ENCODE results near the gene TIAM2.

Gene TIAM2

GRCh38 chr6:155121699-155122098, 126.6 kb downstream of the TIAM2 start:
- no peak for TF ChIP-seq CTCF (IDR thresholded peaks at IDR 0.05; ENCODE audit: control insufficient read depth, extremely low read depth, insufficient read depth)
- no peak for DNase-seq (ENCODE audit: low read depth)
- H3K4me3 ChIP-seq (ENCODE audit: low read depth, low read length): no peak overlapping the region

GRCh38 chr6:155122199-155122950, 127.3 kb downstream of the TIAM2 start:
- no peak overlapping the region for H3K4me3 ChIP-seq (ENCODE audit: low read depth, low read length)
- no peak for TF ChIP-seq CTCF (IDR thresholded peaks at IDR 0.05; ENCODE audit: control insufficient read depth, extremely low read depth, insufficient read depth)
- no peak for DNase-seq (ENCODE audit: low read depth)

- no peak overlapping the region for H3K4me3 ChIP-seq (ENCODE audit: low read depth, low read length)
- no peak for TF ChIP-seq CTCF (IDR thresholded peaks at IDR 0.05; ENCODE audit: control insufficient read depth, extremely low read depth, insufficient read depth)
- no peak for DNase-seq (ENCODE audit: low read depth)
These were observed 128.4 kb downstream of the TIAM2 start for GRCh38 chr6:155123520-155123919.

- H3K4me3 ChIP-seq (ENCODE audit: low read depth, low read length): no peak overlapping the region
- DNase-seq (ENCODE audit: low read depth): no peak
- TF ChIP-seq CTCF (IDR thresholded peaks at IDR 0.05; ENCODE audit: control insufficient read depth, extremely low read depth, insufficient read depth): no peak
These were observed 130.8 kb downstream of the TIAM2 start for GRCh38 chr6:155125906-155126305.

- DNase-seq (ENCODE audit: low read depth): no peak
- no peak for TF ChIP-seq CTCF (IDR thresholded peaks at IDR 0.05; ENCODE audit: control insufficient read depth, extremely low read depth, insufficient read depth)
- no peak overlapping the region for H3K4me3 ChIP-seq (ENCODE audit: low read depth, low read length)
These were observed 131.8 kb downstream of the TIAM2 start for GRCh38 chr6:155126727-155127439.

- DNase-seq (ENCODE audit: low read depth): no peak
- TF ChIP-seq CTCF (IDR thresholded peaks at IDR 0.05; ENCODE audit: control insufficient read depth, extremely low read depth, insufficient read depth): no peak
- H3K4me3 ChIP-seq (ENCODE audit: low read depth, low read length): no peak overlapping the region
These were observed 133.9 kb downstream of the TIAM2 start for GRCh38 chr6:155128977-155129376.
